GM13976 (cell line): ENCODE results near the gene ALOX12.
A peak's percentile ranks its signal among the peaks of the same experiment; 100 is the strongest.
"Not testable (repeated sequence)": the region's sequence is repeated elsewhere in the genome, so short reads cannot be mapped to it uniquely, and the experiment has no call there.

Source experiments
- DNase-seq: peaks from one replicate; pipeline ENCODE4 v3.0.0; 2012; ENCODE audit warnings: low spot score
- CTCF ChIP-seq: IDR thresholded peaks from 2 replicates; pipeline ENCODE4 v1.5.1; 2012; ENCODE audit warnings: borderline replicate concordance, mild to moderate bottlenecking; ENCODE audit not compliant: insufficient read depth; ENCODE audit errors: extremely low read depth, missing control alignments, control extremely low read depth
- in situ Hi-C: fragments of 300-500 bp; cut with MboI; formaldehyde crosslinking; loops from one replicate; pipeline ENCODE4 v1.12.0; 2022; ENCODE audit warnings: low sequenced_read_pairs, mixed read lengths, inconsistent platforms; ENCODE audit not compliant: unreplicated experiment

The ALOX12 gene

GRCh38 chr17:7043497-7044198 is 47.8 kb downstream of the ALOX12 start, which contains the start of gene SLC16A11:
Gene SLC16A11 (minus strand): TSS chr17:7044092. CDS start chr17:7043513, 579 bp downstream.
- peak; percentile 69 for DNase-seq
- TF ChIP-seq CTCF, result no peak
- in situ Hi-C loops, result loop anchor here (25.0 kb wide), 1 partner anchor 244 kb away; the partner anchor contains the start of genes SLC2A4 and YBX2

- no peak for DNase-seq
- TF ChIP-seq CTCF, result peak; percentile 63
- in situ Hi-C loops, result loop anchor here (25.0 kb wide), 1 partner anchor 242 kb away; the partner anchor contains the start of genes SLC2A4 and YBX2
Measured at GRCh38 chr17:7045492-7046126, 49.8 kb downstream of the ALOX12 start.

GRCh38 chr17:7046127-7046724 is 50.4 kb downstream of the ALOX12 start:
- no peak for TF ChIP-seq CTCF
- in situ Hi-C loops, result loop anchor here (25.0 kb wide), 1 partner anchor 241 kb away; the partner anchor contains the start of genes SLC2A4 and YBX2
- DNase-seq, result no peak

GRCh38 chr17:7046725-7047397 is 51.0 kb downstream of the ALOX12 start:
- in situ Hi-C loops, result loop anchor here (25.0 kb wide), 1 partner anchor 240 kb away; the partner anchor contains the start of genes SLC2A4 and YBX2
- not testable (repeated sequence) for DNase-seq

- TF ChIP-seq CTCF, result no peak
- in situ Hi-C loops, result loop anchor here (25.0 kb wide), 1 partner anchor 240 kb away; the partner anchor contains the start of genes SLC2A4 and YBX2
- DNase-seq, result no peak
Measured at GRCh38 chr17:7047566-7047965, 51.7 kb downstream of the ALOX12 start.

GRCh38 chr17:7048968-7049367 is 53.1 kb downstream of the ALOX12 start:
- no peak for TF ChIP-seq CTCF
- DNase-seq, result no peak
- in situ Hi-C loops, result loop anchor here (25.0 kb wide), 1 partner anchor 238 kb away; the partner anchor contains the start of genes SLC2A4 and YBX2

- DNase-seq, result not testable (repeated sequence)
- in situ Hi-C loops, result loop anchor here (5.0 kb wide), 1 partner anchor 87 kb away; no protein-coding TSS in a partner anchor
Measured at GRCh38 chr17:7050583-7050982, 54.7 kb downstream of the ALOX12 start.
